DMS114 treated with DMSO at 0.1 percent for 48 hours (cell line): ENCODE results near the gene ELL2.

Experiments
- DNase-seq: peaks from one replicate; lab custom pipeline; 2025; ENCODE audit not compliant: unreplicated experiment; lab: John Stamatoyannopoulos, UW

Gene ELL2

DNA sequence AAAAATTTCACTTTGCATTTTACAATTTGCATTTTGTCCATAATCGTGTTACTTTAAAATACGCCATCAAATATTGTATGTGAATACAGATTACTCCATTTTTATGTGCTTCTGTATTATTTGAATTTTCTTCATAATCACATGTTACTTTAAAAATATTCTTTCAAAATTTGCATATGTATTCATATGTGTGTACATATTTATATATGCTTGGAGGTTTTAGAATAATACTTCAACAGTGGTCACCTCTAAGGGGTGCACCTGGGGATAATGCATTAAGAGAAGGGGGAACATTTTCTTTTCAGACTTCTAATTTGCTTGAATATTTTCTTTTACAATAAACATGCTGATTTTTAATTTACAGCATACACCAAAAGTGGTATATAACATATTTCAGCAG lies 21.9 kb upstream of the ELL2 start:
- DNase-seq: no peak

DNA sequence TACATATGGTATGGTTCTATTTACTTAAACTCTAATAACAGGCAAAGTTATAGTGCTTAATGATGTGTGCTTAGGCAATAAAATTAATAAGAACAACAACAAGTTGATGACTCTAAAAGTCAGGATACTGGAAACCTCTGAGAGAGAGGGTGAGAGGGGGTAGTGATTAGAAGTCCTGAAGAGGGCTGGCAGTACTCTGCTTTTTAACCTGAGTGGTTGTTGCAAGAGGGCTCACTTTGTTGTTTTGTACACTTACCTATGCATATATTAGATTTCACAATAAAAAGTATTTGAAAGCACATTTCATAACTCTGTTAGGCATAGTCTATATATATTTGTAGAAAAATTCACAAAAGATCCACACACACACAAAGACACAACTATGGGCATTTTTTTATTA lies 21.4 kb upstream of the ELL2 start:
- no peak for DNase-seq

DNA sequence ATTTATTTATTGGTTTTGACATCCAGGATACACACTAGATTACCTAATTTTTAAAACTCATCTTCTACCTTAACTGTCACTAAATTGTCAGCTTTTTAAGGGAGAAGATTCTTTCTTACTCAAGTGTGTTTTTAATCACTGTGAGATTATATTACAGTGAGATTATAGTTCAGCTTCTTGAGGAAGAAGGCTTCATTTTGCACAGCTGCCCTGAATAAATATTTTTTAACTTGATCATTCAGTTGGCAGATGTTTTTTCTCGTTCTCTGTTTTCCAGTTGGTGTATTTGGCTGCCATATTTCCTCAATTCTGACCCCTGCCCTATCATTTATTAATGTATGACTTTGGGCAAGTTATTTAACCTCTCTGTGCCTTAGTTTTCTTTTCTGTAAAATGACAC lies 15.0 kb upstream of the ELL2 start:
- DNase-seq: no peak

DNA sequence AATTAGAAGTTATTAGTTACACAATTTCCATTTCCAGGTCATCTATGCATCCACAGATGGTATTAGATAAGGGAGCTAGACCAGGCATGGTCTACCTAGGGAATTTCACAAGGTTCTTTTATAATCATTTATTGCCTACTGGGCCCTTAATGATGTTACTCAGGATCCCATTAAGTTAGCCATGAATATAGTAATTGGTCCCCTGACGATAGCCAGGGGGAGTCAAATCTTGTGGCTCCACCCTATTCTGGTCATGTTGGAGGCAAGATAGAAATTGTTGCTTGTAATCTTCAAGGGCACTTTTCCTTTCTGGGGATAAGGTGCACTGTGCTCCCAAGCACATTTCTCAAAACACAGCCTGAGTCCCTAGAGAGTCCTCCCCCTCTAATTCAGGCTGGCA lies 14.1 kb upstream of the ELL2 start:
- DNase-seq: no peak

DNA sequence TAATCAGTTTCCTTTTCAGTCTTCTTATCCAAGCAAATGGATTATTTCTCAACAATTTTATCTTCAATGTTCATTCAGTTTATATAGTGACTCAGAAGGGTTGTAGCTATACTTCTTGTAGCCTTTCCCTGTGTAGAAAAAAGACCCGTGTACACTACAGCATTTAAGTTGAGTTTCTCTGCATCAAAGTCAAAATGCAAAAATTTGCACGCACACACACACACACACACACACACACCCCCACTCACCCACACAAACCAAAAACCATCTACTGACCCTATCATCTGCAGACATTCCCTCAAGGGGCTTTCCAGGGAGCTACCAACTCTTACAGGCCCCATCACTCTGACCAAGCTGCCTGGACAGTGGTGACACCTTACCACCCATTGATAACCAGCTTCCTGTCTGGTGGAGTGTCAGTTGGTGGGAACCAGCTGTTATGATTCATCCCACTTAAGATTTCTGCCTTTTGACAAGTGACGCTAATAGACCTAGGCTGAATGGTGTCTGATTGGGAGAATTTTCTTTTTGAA lies 12.2 kb upstream of the ELL2 start:
- DNase-seq: no peak

DNA sequence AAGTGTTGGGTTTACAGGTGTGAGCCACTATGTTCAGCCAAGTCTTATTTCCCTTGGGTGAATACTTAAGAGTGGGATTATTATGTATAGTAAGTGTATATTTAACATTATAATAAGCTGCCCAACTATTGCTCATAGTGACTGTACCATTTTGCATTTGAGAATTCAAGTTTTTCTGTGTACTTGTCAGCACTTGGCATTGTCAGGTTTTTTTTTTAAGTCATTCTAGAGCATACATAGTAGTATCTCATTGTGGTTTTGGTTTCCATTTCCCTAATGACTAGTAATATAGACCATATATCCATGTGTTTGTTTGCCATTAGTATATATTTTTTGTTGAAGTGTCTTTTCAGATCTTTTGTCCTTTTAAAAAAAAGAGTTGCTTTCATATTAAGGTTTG lies 10.5 kb upstream of the ELL2 start:
- DNase-seq: no peak

DNA sequence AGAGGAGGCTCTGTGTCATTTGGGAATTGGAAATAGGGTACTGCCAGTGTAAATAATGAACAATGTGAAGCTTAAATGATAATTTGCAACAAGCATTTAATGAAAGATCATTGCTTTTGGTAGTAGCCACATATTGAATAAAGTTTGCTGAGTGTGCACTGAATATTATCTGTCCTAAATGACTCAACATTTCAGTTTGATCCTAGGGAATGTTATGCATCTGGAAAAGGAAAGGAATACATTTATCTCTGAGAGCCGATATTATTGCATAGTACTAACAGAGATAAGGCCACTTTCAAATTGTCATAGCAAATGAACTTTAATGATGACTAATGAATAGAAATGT lies 8.7 kb upstream of the ELL2 start:
- no peak for DNase-seq

DNA sequence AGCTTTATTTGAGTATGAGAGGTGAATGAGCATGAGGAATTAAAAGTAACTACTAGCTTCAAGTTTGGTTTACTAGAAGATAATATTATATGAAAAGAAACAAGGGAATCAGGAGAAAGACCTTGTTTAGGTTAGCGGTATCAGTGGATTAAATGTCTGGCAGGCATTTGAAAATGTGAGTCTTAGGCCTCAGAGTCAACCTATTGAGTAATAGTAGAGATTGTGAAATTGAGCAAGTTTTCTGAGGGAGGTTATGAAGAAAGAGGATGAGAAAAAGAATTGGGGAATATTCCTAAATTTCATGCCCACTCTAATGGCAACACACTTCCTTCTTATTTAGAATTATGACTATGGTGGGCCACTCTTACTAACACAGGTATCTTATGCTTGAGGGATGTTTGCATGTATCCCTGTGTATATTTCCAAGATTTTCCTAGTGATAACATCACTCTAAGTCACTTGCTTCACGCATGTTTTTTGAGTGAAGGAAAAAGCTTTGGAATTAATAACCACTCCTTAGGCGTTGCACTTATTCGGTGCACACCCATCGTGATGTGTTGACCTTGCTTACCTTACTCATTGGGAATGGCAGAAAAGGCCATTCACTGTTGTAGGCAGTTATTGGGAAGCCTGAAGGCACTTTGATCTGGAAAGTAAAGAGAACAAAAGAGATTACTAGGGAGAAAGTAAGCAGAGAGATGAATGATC lies 8.2 kb upstream of the ELL2 start:
- DNase-seq: no peak

DNA sequence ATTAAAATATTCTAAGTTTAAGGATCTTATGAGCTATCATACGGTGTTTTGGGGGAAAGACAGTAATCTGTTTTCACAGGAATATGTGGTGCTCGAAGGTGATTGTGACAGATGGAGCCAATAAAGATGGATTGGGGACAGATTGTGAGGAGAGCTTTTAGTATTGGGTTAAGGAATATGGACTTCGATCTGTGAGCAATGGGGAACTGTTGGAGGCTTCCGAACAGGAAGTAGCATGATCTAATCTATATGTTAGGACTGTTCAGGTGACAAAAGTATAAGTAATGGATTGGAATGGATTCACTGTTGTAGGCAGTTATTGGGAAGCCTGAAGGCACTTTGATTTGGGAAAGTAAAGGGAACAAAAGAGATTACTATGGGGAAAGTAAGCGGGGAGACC lies 7.4 kb upstream of the ELL2 start:
- DNase-seq: no peak

DNA sequence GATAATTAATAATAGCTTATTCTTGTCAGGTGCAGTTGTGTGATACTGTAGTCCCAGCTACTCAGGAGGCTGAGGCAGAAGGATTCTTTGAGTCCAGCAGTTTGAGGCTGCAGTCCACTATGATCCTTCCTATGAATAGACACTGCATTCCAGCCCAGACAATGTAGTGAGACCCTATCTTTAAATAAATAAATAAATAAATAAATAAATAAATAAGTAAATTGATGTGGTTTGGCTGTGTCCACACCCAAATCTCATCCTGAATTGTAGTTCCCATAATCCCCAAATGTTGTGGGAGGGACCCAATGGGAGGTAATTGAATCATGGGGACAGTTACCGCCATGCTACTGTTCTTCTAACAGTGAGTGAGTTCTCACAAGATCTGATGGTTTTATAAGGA lies 5.6 kb upstream of the ELL2 start:
- no peak for DNase-seq

DNA sequence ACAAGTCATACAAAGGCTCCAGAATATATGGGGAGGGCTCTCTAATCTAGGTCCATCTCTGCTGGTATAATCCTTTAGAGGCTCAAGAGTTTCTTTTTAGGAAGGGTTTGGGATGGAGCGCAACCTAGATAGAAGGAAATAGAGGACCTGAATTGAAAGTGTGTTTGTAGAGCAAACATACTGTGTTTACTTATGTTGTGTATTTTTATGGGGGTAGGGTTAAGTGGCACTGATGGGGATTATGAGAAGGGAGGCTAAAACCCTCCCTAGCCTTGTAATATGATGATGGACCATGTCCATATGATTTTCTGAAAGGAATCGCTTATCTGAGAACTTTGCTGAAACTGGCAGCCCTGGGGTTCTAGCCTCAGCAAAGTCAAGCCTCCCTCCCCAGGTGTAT lies 4.4 kb upstream of the ELL2 start:
- DNase-seq: no peak

DNA sequence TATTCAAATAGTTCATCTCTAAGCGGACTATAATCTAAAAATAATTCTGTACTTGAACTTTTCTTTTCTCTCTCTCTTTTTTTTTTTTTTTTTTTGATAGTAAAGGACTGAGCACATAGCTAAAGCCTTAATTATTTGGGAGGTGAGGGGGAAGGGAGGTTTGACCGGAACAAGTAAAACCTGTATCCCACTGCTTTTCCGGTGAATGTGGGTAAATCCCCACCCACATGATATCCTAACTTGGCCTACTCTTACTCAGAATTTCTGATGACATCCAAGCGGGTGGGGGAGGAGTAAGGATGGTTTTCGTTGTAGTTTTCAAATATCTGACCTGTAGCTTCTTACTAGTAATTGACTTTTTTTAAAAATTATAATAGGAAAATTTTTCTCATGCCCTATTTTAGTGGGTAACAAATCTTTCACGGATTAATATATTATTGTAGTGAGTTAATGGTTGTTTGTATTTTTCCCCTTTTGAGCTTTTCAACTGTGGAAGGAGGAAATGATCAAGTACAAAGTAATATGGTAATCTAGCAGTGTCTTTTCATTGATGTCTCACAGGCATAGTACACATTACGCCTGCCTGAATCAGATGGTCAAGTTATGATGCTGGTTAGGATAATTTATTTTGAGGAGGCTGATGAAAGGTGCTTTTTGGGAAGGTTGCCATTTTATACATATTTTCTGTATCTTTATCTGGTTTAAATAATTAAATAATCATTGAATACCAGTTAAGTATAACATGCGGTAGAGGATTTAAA lies 2.2 kb upstream of the ELL2 start:
- no peak for DNase-seq

DNA sequence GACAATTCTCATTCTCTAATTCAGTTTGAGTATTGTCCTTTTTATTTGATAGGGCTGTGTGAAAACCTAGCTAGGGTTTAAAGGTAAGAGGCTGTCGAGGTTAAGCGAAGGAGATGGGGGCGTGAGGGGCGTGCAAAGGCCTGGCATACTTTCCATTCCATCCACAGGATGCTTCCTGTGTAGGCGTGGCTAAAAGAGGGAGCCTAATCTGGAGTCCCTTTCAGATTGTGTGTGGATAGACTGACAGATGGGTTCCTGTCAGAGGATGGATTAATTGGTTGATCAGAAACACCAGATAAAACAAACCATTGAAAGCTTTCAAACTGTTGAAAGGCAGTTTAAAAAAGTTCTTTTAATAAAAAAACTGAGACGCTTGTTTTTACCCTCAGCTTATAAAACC lies 1.1 kb upstream of the ELL2 start:
- no peak for DNase-seq

DNA sequence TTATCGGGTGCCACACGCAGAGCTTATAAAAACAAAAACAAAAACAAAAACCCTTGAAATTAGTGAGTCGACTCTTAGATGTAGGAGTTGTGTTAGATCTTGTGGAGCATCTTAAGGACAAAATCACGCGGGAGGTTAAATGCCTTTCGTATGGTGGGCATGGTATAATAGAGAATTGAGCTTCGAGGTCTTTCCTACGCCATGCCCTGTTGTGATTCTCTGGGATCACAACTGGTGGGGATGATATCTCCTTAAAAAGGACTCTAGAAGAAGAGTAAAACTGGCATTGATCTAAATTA lies 773 bp upstream of the ELL2 start:
- DNase-seq: no peak

DNA sequence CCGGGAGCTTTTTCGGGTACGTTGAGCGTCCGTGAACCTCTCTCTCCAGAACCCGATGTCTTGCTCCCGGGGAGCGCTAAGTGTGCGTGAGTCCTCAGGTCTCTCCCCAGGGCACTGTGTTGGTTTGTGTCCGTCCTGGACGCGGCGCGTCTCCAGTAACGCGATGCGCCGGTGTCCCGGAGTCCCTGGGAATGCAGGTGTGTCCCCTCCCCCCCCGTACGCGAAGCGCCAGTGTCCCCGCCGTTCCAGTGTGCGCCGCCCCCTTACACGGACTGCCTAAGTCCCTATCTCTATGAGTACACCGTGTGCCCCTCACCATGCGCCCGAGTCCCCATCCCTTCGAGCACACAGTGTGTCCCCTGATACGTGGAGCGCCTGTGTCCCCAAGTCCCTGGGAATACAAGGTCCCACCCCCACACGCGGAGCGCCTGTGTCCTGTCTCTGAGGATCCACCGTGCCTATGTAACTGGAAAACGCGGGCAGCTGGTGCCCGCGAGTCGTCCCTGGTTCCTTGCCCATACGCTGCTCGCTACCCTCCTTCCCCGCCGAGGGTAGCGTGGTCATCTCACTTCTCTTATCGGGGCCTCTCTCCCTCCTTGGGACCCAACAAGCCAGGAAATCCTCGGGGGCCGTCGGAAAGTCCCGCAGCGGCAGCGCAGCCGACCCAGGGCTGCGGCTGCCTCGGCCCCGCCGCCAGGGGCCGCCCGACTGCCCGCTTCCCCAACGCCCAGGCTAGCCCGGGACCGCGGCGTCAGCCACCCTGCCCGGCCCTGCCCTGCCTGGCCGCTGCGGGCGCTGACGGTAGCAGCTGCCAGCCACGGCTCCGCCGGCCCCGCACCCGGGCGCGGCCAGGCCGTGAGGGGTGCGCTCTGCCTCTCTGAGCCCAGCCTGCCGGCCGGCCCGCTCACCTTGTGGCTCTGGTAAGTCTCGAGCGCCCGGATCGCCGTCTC lies 709 bp downstream of the ELL2 start:
- peak; percentile 32 for DNase-seq

DNA sequence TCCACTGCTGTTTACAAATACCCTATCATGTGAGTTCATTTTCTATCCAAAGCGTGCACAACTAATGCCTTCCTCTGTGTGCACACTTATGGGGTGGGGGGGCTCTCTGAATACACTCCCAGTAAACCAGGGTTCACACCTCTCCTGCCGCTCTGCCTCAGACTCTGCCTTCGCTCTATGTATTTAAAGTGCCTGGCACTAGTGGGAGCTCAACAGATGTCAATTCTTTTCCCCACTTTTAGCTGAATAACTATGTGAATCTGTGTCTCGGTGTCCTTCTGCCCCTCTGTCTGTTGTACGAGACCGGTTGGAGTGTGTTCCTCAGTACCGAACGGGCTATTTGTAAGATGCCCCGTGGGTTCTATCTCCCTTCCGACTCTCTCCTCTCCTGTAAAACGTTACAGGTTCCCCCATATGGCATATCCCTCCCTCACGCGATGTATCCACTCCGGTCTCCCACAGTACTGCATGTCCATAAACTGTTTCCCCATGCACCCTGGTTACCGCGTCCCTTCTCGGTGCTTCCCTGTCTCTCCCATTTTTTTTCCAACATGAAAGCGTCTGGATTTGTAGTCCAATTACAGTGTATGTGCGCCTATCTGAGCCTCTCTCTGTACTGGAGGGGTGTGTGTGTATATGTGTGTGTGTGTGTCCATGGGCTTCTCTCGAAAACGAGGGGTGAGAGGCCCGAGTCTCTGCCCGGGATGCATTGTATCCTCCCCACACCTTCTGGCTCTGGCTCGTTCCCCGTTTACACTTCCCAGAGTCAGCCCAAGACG lies 1.6 kb downstream of the ELL2 start:
- peak; percentile 29 for DNase-seq

DNA sequence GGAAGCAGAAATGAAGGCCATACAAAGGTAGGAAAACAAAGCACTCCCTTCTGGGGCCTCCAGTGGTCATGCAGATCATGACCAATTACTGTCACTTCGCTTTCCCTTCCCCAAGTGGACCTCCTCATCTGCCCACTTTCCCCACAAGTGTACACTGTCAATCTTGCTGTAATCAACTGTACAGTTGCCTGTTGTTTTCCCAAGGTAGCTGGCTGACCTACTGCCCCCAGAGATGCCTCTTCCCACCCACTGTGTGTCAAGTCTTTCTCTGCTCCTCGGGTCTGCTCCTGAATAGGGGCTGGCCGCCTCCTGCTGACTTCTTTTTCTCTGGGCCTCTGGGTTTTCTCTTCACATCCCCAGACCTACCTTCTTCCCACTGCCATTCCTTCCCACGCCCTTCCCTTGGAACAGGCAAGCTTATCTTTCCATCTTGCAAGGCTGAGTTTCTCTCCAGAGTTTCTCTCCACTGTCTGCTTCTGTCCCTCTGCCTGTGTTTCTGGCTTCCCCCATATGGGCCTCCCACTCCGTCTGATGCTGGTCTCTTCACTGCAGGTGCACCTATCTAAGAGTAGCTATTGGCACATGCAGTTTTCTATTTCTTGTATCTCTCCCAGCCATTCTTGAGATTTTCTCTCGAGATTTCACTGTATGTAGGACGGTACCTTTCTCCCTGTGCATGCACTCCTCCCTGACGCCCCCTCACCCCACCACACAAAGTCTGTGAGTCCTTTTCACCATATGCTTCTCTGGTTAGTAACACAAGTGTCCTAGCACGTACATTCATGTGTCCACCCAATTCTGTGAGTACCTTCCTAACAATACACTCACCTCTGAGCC lies 2.4 kb downstream of the ELL2 start:
- no peak for DNase-seq

DNA sequence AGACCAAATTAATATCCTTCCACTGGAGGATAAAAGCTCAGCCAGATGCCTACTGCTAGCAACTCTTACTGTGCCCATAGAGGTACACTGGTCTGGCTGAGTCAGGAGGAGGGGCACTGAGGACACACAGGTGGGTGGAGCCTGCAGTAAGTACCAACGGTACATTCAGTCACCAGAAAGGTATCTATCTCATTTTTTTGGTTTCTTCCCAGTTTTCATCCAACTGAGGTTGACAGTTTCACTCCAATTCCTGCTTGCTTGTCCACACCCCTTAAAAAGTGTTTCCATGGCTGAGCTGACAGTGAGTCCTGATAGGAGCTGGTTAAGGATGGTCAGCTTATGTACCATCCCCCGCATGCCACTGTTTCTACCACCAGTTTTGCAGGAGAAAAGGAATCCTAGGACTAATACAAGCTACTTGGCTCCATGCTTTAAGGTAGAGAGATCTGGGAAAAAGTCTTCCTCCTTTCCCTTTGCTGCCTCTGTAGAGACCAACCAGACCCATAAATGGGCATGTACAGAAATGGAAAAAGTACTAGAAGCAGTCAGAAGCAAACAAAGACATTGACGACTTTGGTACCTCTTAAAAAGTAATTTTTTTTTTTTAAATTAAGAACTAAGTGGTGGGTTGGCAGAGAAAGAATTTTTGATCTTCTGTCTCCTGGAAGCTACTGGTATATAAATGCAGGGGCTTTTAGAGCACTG lies 3.2 kb downstream of the ELL2 start:
- DNase-seq: no peak

DNA sequence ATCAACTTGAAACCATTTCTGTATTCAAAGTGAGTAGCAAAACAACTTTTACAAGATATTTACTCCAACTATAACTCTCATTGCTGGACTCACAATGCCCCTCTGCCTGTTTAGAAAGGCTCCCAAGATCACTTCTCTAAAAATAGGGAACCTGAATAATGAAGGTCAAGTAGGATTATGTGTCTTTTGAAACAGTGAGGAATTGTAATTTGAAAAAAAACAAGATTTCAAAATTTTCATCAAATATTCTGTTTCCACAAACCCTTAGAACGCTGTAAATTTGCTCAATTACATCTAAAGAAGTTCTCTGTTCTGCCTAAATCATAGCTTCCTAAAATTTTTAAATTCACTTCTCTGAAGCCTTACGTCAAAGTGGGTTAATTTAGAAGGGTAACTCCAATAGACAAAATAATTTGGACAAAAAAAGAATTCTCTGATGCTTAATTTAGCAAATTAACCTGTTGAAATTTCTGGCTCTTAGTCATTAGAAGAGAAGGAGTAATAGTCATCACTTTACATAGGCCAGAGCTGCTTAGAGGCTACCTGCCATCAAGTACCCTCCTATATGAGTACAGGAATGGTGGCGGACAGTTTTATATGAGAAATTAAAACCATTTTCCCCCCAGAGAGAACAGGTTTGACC lies 4.0 kb downstream of the ELL2 start:
- DNase-seq: no peak
